Measurements from ENCODE around the gene THBS1.

THBS1 gene

DNA sequence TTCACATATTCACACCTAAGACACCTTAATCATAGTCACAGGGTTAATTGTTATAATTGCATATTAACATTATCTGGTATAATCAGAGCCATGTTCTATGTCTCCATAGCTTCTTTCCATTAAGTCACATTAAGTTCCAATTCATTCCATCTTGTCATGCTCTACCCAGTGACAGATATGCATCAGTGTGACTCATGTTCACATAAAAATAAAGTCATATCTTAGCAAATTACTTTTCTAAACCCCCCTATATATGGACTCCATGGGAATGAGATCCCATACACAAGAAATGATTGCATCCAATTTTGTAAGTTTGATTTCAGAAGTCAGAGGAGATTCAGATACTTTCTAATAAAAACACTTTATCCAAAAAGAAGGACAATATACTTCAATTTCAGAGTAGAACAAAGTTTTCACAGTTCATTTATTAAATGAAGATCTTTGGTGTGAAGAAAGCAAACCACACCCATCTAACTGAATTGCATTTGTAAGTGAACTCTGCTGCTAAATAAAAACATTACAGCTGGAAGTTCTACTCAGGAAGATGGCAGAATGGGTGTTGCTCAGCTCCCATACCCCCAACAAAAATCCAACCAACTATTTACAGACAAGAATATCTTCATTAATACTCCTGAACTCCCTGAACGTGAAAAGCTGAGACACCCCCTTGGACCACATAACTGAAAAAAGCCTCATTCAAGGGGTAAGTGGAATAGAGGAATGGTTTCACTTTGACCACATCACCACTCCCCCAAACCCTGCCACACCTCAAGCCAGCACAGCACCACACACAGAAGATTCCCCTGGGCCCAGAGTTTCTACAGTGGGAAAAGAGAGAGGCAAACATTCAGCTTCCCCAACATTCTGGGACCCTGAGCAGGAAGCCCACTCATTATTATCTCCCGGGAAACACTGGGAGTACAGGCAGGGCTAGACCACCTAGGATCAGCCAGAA is 27.6 kb downstream of the THBS1 start:
- no peak for DNase-seq (ENCODE audit: low read depth in 2 of 2)

DNA sequence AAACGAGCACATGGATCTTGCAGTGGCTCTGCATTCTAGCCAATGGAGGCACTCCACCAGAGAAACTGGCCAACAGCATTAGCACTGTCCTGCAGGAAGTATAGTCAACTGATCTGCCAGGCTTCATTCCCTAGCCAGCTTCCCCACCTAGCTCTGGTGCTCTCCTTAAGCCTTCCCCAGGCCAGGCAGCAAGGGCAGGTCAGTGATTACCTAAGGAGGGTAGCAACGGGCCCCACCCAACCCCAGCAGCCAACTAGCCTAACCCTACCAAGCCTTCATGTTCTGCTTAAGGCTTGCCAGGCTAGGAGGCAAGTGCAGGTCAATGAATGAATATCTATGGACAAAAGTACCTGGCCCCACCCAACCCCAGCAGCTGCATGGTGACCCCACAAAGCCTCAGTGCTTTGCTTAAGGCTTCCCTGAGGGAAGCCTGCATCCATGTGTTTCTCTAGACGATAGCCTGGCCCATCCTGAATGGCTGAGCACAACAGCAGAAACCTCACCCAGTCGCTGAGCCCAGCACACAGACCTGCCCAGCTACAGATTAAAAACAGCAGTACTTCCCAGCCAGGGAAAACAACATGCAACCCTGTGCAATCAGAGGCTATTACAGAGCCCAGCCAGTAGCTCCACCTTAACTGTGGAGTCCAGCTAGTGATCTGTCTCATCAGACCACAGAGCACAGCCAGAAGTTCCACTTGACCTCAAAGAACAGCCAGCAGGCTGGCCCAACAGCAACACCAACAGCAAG is 28.5 kb downstream of the THBS1 start:
- no peak for DNase-seq (ENCODE audit: low read depth in 2 of 2)

DNA sequence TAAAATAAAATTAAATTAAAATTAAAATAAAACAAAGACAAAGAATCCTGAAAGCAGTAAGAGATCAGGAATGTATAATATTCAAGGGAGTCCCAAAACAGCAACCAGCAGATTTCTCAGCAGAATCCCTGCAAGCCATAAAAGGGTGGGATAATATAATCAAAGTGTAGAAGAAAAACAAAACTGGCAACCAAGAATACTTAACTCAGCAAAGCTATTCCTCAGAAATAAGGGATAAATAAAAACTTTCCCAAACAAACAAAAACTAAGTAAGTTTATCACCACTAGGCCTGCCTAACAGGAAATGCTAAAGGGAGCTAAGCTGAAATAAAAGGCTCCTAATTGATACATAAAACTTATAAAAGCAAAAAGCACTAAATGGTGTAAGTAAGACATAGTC is 29.8 kb downstream of the THBS1 start:
- no peak for DNase-seq (ENCODE audit: low read depth in 2 of 2)

DNA sequence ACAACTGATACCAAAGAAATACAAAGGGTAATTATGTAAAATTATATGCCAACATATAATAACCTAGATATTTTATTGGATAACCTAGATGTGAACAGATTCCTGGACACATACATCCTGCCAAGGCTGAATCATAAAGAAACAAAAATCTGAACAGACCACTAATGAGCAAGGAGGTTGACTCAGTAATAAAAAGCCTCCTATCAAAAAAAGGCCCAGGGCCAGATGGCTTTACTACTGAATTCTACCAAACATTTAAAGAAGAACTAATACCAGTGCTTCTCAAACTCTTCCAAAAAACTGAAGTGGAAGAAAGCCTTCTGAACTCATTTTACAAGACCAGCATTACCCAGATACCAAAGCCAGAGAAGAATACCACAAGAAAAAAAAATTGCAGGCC is 32.4 kb downstream of the THBS1 start:
- DNase-seq (ENCODE audit: low read depth in 2 of 2): no peak

DNA sequence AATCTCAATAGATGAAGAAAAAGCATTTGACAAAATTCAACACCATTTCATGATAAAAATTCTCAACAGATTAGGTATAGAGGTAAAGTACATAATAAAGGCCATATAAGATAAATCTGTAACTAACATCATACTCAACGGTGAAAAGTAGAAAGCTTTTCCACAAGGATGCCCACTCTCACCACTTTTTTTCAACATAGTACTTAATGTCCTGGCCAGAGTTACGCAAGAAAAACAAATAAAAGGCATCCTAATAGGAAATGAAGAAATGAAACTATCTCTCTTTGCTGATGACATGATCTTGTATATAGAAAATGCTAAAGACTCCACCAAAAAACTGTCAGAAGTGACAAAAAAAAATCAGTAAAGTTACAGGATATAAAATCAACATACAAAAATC is 33.0 kb downstream of the THBS1 start:
- DNase-seq (ENCODE audit: low read depth in 2 of 2): no peak

DNA sequence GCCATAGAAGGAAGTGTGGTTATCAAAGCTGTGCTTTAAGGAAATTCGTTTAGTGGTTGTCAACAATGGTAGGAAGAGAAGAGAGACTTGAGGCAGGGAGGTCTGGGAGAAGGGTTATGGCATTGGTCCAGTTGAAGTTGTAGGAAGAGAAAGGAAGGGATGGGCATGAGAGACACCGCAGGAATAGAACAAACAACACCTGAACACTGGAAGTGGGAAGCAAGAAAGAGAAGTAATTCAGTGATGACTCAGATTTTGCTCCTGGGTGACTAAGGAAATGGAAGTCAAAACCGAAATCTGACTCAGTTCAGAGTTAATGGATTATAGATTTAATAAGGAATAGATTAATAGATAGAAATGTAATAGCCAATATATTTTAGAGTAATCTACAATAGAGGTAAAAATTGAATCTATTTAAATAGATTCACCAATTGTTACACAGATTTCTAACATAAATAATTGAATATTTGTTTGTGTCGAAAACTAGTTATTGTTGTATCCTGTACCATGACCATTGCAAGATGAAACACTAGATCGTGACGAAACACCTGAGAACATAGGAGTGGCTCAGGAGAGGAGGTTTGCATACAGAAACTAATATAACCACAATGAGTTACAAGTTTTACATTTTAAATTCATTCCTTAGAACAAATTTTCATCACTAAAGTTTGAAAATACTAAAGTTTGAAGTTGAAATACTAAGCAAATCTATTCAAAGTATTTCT is 36.0 kb downstream of the THBS1 start:
- no peak for DNase-seq (ENCODE audit: low read depth in 2 of 2)

DNA sequence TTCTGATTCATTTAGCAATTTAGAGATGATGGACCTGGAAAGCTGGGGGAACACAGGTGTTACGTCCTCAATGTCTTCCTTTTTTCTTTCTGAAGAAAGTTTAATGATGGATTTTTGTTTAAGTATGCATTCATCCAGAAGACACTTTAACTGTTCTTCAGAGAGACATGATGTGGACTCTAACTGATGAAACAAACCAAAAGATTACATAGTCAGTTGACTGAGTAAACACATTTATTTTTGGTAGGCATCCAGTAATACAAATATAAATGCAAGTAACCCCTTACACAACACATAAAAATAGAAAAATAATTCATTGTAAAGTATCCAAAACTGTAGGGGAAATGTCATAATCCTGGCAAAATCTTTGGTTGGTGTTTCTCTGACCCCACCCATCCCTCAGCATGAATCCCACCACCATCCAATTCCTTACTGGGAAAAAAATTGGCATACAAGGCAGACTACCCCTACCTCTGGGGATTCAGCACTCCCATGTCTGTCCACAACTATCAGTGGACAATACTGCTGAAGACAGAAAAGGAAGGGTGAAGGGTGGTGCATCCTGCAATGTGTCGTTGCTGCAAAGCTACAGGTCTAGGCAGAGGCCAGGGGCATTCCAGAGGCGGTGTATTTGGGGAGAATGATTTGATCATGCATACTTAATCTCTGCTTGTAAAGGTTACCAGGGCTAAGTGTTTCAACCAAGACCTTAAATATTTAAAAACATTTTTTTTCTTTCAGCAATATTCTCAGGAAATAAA is 37.4 kb downstream of the THBS1 start:
- no peak for DNase-seq (ENCODE audit: low read depth in 2 of 2)

DNA sequence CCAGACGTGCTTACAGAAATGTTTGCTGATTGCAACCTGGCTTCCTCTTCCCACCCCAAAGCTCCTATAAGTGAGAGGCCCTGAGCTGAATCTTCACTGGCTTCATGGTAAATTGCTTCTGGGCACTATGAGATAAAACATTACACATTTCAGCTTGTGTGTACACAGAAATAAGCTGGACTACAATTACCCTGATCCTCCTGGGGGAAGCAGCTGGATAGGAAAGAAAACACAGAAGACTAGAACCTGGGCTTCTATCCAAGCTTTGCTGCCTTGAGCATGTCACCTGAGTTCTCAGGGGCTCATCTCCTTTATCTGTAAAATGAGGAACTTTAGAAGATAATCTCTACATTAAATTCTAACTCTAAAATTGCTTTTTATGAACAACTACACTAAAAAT is 40.3 kb downstream of the THBS1 start:
- DNase-seq (ENCODE audit: low read depth in 2 of 2): no peak

DNA sequence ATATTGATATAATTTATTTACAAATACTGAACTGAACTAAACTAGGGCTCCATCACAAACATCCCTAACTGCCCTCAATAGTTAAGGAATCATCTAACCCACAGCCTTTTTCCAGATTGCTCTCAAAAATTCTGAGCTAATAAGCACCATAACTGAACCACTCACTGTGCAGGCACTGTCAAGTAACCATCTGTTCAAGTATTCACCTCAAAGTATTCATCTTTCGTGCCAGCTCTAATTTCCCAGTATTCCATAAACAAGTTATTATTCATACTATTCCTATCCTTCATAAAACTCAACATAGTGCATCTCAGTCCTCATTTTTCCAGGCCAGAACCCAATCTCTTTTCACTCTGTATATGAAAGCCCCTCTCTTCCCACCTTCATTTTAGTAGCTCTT is 41.1 kb downstream of the THBS1 start:
- DNase-seq (ENCODE audit: low read depth in 2 of 2): no peak

DNA sequence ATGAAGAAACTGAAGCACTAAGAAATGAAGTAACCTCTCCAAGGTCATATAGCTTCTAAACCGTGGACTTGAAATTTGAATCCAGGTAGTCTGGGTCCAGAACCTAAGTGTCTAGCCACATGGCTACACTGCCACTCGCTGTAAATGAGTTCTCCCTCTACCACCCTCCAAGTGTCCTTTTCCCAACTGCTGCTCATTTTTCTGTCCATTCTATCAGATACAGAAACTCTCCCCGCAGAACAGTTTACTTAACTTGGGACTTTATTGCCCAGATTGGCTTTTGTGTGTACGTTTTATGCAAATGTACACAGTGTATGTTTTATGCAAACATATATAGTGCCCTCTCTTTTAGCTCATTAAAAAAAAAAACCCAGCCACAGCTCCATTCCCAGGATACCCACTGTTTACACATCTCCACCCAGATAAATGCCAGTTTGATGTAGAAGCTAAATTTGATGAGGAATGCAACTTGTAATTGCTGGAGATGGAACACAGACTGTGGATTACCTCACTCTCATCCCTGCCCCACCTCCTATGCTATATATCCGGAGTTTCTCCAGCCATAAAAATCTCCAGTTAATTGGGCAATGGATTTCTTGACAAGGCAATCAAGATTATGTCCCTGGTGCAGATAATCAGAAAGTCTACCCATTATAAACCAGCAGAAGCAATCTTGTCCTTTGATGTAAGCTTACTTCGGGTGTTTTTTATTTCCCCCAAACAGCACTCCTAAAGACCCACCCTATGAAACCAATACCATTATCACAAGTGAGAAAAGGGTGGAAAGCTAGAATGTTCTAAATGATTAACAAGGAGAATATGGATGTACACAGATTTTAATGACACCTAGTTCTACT is 42.0 kb downstream of the THBS1 start:
- DNase-seq (ENCODE audit: low read depth in 2 of 2): no peak

DNA sequence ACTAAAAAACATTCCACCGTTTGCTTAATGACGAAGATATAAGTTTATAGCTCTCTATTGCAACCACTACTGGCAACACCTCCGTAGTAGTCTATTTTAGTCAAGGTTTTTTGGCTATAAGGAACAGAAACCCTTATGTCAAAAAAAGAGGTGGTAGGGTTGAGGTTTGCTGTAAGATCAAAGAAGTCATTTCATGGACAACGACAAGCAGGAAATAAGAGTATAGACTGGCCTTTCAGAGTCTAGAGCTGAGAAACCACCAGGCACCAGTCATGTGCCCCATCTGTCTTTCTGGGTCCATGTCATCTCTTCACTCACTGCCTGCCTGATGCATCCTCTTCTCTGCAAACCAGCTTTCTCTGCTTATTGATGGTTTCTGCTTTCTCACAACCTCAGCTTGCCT is 42.7 kb downstream of the THBS1 start:
- no peak for DNase-seq (ENCODE audit: low read depth in 2 of 2)

DNA sequence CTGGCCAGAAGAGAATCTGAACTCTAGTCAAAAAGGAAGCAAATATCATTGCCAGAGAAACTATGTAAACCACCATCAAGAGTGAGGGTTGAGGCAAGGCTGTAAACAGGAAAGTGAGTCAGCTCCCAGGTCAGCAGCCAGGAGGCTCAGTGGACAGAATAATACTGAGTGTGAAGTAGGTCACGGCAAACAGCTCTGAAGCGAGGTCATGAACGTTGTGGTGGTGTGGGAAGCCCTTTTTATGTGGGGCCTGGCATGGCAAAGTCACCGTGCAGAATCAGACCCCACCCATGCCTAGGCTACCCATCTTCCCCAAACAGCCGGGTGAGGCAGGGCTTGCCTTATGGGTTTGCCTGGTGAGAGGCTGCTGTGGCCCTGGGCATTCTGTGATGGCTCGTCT is 43.9 kb downstream of the THBS1 start:
- no peak for DNase-seq (ENCODE audit: low read depth in 2 of 2)

DNA sequence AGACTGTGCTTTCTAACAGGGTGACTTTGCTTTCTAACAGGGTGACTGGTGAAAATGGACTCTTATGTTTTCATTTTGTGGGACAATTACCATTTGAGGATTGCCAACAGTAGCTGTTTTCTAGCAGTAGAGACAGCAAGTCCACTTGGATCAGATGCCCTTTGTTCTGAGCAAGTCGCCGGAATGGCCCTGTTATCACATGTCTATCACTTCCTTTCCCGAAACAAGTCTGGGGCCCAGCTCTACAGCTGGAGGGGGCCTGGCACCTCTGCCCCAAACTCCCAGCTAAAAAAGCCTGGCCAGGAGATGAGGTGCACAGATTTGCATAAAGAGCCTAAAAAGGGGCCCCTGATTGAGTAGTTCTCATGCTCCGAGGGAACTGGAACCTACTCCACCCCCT is 44.6 kb downstream of the THBS1 start:
- no peak for DNase-seq (ENCODE audit: low read depth in 2 of 2)

DNA sequence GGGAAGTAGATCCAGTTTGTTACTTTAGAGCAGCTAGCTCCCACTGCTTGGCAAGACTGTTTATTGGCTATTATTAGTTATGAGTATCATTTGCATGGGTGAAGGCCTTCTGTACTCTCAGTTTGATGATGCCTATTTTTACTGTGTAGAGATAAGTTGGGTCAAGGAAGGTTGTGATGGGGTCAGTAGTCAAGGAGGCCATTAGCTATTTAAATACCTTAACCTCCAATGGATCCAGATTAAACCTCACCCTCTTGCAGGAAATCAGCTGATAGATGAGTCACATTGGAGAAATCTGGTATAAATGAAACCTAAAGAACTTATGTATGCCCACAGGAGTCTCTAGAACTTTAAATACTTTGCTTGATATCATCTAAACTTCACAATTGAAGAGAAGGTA is 45.0 kb downstream of the THBS1 start:
- DNase-seq (ENCODE audit: low read depth in 2 of 2): no peak

DNA sequence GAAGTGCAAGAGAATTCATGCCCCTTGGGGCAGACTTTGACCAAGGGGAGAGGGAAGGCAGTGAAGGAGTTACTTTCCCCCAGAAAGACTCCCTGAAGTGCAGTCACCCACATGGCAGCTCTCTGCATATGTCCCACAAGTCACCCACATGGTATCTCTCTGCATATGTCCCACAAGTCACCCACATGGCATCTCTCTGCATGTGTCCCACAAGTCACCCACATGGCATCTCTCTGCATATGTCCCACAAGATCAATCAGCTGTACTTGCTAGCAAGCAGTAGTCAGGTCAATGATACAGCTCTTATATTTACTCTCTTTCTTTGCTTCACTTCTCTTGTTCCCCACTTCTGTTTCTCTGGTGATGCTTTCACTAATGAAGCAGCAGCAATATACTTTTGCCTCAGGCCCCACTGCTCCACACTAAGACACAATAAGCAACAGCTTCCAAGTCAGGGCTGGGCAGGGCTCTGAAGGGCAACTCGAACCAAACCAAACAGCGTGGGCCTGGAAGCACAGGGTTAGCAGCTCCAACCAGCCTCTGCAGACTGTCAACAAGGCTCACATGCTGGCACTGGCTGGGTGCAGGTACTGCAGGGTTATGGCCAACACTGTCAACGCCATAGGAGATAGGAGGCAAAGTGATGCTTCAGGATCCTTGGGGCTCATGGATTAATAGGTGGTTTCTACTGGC is 46.7 kb downstream of the THBS1 start:
- DNase-seq (ENCODE audit: low read depth in 2 of 2): no peak

DNA sequence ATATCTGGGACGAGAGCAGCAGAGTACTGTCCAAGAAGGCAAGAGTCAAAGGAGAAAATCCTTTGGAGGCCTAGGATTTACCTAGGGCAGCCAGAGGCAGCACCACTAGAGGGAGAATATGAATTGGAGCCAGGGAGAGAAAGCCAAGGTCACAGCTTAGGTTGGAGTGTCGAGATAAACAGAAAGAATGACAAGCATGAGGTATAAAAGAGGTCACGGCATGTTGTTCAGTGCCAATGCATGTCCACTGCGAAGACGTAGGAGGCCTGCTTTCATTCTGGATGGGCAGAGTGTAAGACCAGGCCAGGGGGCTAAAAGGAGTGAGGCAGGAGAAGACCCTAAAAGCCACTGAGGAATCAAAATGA is 47.2 kb downstream of the THBS1 start:
- DNase-seq (ENCODE audit: low read depth in 2 of 2): no peak

DNA sequence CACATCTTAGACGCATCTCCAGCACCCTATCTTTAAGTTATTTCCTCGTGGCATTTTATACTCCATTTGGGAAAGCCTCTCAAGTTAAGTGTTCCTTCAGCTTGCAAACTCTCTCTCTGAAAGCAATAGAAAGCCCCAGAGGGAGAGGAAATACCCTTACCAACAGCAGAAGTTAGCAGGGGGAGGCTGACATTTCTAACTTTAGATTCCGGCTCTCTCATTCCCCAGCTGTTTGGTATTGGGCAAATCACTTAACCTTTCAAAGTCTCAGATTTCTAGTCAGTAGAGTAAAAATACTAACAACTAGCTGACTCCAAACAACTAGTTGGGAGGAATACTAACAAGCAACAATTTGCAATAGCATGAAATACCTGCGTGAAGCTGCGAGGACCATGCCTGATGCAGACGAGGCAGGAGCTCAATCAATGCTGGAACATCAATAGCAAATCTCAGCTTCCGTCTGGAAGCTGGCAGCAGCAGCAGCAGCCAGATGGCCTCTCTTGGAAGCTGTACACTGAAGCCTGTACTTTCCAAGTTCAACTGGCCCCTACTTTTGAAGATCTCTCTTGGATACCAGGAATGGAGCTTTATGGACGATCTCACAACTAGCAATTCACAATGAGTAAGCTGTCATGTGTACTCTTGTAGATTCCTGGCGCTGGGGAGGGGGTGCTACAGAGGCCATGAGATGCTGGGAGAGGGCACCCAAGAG is 47.8 kb downstream of the THBS1 start:
- DNase-seq (ENCODE audit: low read depth in 2 of 2): no peak

DNA sequence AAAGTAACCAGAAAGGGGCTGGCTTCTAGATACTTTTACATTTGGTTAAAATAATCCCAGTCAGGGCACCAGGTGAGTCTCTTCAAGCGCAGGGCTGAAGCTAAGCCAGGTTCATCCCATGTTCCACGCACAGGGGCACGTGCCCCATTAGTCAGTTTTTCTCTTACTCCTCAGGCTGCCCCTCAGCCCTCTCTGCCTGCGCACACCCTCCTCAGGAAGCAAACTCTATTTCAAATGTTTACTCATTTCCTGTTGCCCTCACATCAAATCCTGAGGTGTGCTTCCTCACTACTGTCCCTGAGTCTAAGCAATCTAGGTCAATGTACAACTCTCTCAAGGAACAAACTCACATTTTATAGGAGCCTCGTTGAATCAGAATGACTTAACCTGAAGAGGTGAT is 48.5 kb downstream of the THBS1 start:
- DNase-seq (ENCODE audit: low read depth in 2 of 2): peak; percentile 21 to 27

DNA sequence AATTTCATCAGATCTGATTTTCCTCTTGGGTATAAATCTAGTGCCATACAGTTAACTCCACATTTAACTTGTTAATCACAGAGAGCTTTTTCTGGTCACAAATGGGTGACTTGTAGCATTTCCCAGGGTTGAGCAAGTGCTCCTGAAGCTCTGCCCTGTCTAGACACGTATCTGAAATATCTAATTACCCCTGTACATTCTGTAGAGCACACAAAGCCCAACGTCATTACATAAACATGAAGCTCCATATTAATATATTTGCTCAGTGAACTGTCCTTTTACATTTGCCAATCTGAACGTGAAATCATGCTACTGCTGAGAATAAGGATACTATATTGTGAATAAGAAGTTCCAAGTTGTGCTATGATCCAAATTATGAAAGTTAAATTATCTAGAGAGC is 49.0 kb downstream of the THBS1 start:
- DNase-seq (ENCODE audit: low read depth in 2 of 2): no peak

DNA sequence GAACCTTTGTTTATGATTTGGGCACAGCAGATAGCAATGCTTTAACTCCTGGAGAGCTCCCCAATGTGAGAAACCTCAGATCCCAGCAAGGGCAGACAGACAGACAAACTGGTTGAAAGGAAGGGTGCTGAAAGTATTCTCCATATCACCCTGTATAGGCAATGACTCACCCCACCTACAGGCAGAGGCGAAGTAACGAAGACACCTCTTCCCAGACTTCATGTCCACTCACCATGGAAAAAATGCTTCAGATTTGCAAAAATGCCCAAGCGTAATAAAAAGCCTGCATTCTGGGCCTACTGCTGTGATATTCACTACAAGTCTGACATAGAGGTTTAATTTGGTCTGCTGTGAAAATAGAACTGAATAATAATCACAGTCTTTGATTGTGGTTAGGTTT is 50.5 kb downstream of the THBS1 start:
- DNase-seq (ENCODE audit: low read depth in 2 of 2): no peak

All from activated CD4-positive, alpha-beta T cell treated with anti-CD3 and anti-CD28 coated beads for 24 hours (primary cell).